HG02759 (cell line): ENCODE data around the gene HPCAL1.

Source experiments
- ATAC-seq: cut with Tn5 transposase; IDR thresholded peaks from one replicate; pipeline ENCODE4 v1.9.1; 2021; ENCODE audit warnings: mild to moderate bottlenecking, moderate library complexity; ENCODE audit not compliant: unreplicated experiment

Gene HPCAL1

DNA sequence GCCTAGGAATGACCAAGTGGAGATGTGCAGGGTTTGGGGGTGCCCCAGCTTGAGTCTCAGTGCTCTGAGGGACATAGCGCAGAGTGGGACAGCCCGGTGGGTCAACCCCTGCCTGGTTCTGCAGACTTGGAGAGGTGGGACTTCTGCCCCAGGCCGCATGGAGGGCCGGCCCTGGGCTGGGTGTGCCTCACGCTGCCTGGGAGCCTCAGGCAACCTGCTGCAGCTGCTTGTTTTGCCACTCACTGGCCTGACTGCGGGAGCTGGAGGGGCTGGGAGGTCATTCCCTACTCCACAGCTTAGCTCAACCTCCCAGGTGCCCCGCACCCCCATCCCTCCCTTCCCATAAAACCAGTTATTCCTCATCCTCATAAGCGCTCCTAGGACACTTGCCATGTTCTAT is 112.3 kb downstream of the HPCAL1 start:
- ATAC-seq, result no peak

DNA sequence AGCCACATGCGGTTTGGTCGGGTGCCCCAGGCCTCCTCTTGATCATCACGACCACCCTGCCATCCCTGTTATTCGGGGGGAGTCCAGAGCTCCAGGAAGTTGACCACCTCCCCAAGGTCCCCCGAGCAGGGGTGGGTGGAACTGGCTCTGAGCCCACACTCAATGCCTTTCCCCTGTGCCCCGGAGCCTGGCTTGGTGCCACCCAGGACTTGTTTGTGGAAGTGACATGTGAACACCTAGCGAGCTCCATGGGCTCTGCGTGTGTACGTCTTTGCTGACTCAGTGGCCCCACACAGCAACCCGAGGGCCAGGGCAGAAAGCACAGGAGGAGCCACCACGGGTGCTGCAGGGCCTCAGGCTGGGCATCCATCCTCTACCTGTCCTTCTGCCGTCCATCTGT is 112.9 kb downstream of the HPCAL1 start:
- no peak for ATAC-seq

GRCh38 chr2:10417551-10418335 is 115.0 kb downstream of the HPCAL1 start:
- ATAC-seq, result no peak

GRCh38 chr2:10419553-10420257 is 117.0 kb downstream of the HPCAL1 start:
- ATAC-seq, result no peak

GRCh38 chr2:10422251-10422650 is 119.5 kb downstream of the HPCAL1 start:
- ATAC-seq, result no peak

- ATAC-seq, result no peak
Measured at GRCh38 chr2:10422732-10423399, 120.2 kb downstream of the HPCAL1 start.

DNA sequence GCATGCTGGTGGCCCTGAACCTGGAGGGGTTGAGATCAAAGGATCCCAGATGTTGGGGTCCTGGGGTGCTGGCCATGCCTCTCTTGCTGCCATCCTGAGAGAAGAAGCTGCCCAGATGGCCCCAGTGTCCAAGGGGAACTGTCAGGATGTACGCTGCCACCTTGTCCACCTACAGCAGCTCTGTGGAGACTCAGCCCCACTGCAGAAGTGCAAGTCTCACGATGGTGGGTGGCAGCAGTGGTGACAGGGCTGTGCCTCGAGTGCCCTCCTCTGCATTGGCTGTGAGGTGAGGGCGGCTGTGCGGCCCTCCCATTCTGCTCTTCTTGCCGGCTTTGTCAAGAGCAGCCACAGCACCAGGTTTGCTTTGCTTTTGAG is 120.7 kb downstream of the HPCAL1 start:
- ATAC-seq, result no peak

DNA sequence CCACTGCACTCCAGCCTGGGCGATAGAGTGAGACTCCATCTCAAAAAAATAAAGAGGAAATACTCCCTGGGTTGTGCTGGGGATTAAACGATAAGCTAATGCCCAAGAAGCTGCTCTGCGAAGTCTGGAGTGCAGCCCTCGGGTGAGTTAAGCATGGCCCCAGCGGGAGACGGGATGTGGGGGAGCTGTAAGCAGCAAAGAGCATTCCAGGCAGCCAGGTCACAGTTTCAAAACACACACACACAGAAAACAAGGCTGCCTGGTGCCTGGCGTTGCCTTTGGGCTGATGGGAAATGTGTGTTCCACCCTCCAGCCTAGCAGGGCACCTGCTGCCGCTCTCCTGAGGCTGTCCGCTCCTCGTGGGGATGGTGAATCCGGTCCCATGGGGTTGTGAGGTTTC is 121.3 kb downstream of the HPCAL1 start:
- ATAC-seq, result no peak

DNA sequence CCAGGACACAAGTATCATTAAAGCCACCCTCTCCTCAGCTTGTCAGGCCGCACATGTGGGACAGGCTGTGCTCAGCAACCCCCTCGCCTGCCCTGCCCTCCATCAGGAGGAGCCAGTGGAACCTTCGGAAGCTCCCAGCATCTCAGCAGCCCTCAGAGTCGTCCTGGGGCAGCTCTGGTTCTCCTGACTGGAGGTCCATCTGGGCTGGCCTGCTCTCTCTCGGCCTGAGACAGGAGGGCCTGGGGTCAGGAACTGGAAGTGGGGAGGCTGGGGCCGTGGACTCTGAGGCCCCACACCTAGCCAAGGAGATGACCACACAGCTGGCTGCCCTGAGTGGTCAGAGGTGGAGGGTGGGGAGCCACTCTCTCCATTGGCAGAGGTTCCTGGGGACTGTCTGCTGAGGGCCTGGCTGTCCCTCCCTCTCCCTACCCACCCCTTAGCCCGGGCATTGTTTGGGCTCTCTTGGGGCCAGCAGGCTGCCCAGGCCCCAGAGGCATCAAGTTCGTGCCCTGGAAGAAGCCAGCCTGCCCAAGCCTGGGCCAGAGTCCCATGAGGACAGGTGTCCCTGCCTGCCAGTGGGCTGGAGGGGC is 122.3 kb downstream of the HPCAL1 start:
- ATAC-seq, result no peak

- ATAC-seq, result no peak
Measured at GRCh38 chr2:10425699-10426098, 123.0 kb downstream of the HPCAL1 start.

DNA sequence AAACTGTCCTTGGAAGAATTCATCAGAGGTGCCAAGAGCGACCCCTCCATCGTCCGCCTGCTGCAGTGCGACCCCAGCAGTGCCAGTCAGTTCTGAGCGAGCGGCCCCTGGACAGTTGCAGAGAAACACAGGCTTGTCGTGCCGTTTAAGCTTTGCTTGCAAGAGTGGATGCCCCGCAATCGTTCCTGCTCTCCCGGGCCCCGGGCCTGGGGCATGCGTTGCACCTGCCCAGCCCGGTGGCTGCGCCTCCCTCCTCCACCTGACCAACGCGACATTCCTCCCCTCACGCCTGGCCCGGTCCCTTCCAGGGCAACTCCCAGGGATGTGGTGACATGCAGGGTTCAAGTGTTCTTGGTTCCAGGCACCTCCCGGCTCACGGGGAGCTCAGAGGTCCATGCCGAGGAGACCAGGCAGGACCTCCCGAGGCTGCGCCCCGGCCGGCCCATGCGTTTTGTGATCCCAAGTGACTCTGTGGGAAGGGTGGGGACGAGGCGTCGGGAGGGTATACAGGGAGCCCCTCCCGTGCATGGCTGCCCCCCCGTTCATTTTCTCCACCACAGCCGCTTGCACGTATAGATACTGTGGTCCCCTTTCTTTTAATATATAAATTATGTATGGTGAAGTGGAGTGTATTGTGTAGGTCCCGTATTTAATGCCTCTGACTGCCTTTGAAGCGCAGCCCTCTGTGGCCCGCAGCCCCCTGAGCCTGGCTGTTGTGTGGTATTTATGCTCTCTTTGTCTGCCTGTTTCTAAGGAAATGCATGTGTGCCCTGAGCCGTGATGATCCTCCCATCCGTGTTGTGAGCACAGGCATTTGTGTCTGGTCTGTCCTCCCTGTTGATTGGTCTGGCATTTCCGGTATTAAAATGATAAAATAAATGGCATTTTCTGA is 124.3 kb downstream of the HPCAL1 start:
- ATAC-seq, result no peak

DNA sequence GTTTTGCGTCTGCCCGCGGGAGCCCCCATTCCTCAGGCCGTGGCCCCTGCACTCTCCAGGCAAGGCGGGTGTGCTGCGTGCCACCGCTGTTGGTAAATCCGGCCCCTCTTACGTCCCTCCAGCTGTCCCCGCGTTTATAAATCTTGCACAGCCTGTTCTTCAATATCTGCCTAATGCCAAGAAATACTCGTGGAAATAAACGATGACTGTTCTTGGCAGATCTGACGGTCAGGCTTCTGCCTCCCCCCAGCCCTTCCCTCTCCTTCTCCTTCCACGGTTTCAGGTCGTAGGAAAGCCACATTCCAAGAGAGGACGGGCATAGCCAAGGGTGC is 124.9 kb downstream of the HPCAL1 start:
- no peak for ATAC-seq

DNA sequence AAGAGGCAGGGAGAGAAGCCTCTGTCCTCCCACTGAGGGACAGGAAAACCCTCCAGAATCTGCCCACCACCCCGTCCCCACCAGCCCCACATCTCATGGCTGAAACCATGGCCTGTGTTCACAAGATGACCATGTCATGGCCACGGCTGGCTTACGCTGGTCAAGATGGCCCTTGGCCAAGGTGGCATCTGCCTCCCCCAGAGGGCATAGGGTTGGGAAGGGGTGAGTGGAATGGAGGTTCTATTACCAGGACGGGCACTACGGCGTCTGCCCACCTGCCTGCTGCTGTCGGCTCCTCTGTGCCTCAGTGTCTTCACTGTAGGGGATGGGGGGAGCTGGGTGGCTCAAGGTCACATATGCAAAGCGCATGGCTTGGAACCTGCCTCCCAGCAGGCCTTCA is 125.7 kb downstream of the HPCAL1 start:
- no peak for ATAC-seq

- ATAC-seq, result no peak
Measured at GRCh38 chr2:10428924-10429323, 126.2 kb downstream of the HPCAL1 start.

- no peak for ATAC-seq
Measured at GRCh38 chr2:10430886-10431622, 128.3 kb downstream of the HPCAL1 start.

- no peak for ATAC-seq
Measured at GRCh38 chr2:10431797-10432196, 129.1 kb downstream of the HPCAL1 start.

- ATAC-seq, result peak; percentile 70
Measured at GRCh38 chr2:10432311-10433181, 129.8 kb downstream of the HPCAL1 start.

DNA sequence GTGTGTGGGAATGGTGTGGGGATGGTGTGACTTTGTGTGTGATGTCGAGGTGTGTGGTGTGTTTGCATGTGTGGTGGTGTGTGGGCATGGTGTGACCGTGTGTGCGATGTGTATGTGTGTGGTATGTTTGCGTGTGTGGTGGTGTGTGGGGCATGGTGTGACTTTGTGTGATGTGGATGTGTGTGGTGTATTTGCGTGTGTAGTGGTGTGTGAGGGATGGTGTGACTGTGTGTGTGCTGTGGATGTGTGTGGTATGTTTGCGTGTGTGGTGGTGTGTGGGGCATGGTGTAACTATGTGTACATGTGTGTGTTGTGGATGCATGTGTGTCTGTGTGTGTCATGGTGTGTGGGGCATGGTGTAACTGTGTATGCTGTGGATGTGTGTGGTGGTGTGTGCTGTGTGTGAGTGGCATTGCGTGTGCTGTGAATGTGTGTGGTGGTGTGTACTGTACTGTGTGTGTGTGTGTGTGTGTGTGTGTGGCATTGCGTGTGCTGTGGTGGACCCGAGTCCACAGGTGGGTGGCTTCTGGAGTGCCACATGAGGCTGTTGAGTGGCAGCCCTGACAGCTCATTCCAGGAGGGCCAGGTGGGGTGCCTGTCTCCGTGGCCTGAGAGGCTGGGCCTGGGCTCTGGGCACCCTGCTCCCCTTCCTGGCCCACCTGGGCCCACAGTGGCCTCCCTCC is 130.7 kb downstream of the HPCAL1 start:
- ATAC-seq, result no peak
